K562 (cell line): ENCODE measurements around the gene FRMPD1. TPM values are rescaled to one million over a fixed set of nuclear protein-coding genes. Genes with fewer than 3 reads are reported as not detected.

Experiments used
- ARHGAP35 ChIP-seq: fragments of 450-650 bp; IDR thresholded peaks from 2 replicates; pipeline ENCODE4 v1.6.1; 2018; ENCODE audit not compliant: partially characterized antibody
- CHD1 ChIP-seq: fragments of 200-600 bp; sonication (generic); IDR thresholded peaks from one replicate; pipeline ENCODE4 v1.6.1; 2012; ENCODE audit warnings: mild to moderate bottlenecking, moderate library complexity, low read length, inconsistent platforms
- E2F3 ChIP-seq: fragments of 250-450 bp; sonication (Bioruptor Pico); IDR thresholded peaks from 2 replicates; pipeline ENCODE4 v1.4.0; 2020; ENCODE audit warnings: mild to moderate bottlenecking
- GTF2A2 ChIP-seq: IDR thresholded peaks from 2 replicates; pipeline ENCODE4 v1.6.1; 2016; ENCODE audit warnings: mild to moderate bottlenecking, missing genetic modification characterization, missing compliant biosample characterization
- HDAC3 ChIP-seq: fragments of 450-650 bp; IDR thresholded peaks from 2 replicates; pipeline ENCODE4 v1.6.1; 2018; ENCODE audit warnings: borderline replicate concordance, mild to moderate bottlenecking, moderate library complexity; ENCODE audit not compliant: partially characterized antibody
- HDAC8 ChIP-seq: fragments of 450-650 bp; IDR thresholded peaks from 2 replicates; pipeline ENCODE4 v1.6.1; 2016; ENCODE audit warnings: mild to moderate bottlenecking, missing genetic modification characterization, moderate library complexity, missing compliant biosample characterization
- LCOR ChIP-seq: sonication (generic); formaldehyde crosslinking; IDR thresholded peaks from 2 replicates; pipeline ENCODE4 v1.8.0; 2022; ENCODE audit warnings: mild to moderate bottlenecking, missing genetic modification reagents
- MED1 ChIP-seq: sonication (generic); formaldehyde crosslinking; IDR thresholded peaks from 2 replicates; pipeline ENCODE4 v1.8.1; 2023; ENCODE audit warnings: missing genetic modification reagents, borderline replicate concordance
- MEIS2 ChIP-seq: fragments of 450-650 bp; IDR thresholded peaks from 2 replicates; pipeline ENCODE4 v1.6.1; 2014; ENCODE audit warnings: mild to moderate bottlenecking; ENCODE audit not compliant: partially characterized antibody
- MTA1 ChIP-seq: fragments of 450-650 bp; IDR thresholded peaks from 2 replicates; pipeline ENCODE4 v1.6.1; 2017; ENCODE audit warnings: borderline replicate concordance
- NCOR1 ChIP-seq: fragments of 450-650 bp; IDR thresholded peaks from 2 replicates; pipeline ENCODE4 v1.6.1; 2016; ENCODE audit warnings: mild to moderate bottlenecking, moderate library complexity
- NR3C1 ChIP-seq: sonication (generic); formaldehyde crosslinking; IDR thresholded peaks from 2 replicates; pipeline ENCODE4 v1.8.1; 2022; ENCODE audit warnings: missing genetic modification reagents
- POLR2G ChIP-seq: fragments of 200-400 bp; formaldehyde crosslinking; IDR thresholded peaks from 2 replicates; pipeline ENCODE4 v1.6.1; 2017; ENCODE audit warnings: low read depth, mild to moderate bottlenecking, antibody characterized with exemption, low read length, moderate library complexity
- RBM15 ChIP-seq: fragments of 200-400 bp; formaldehyde crosslinking; IDR thresholded peaks from 2 replicates; pipeline ENCODE4 v1.6.1; 2018; ENCODE audit warnings: mild to moderate bottlenecking, low read length, moderate library complexity; ENCODE audit not compliant: insufficient read depth
- STAT5B ChIP-seq: fragments of 250-450 bp; sonication (Bioruptor Pico); IDR thresholded peaks from 2 replicates; pipeline ENCODE4 v1.8.0; 2021; ENCODE audit warnings: mild to moderate bottlenecking, inconsistent platforms
- TAF15 ChIP-seq: fragments of 200-400 bp; formaldehyde crosslinking; IDR thresholded peaks from 2 replicates; pipeline ENCODE4 v1.6.1; 2017; ENCODE audit warnings: mild to moderate bottlenecking, low read depth, low read length, moderate library complexity
- U2AF1 ChIP-seq: fragments of 200-400 bp; formaldehyde crosslinking; optimal IDR thresholded peaks from 2 replicates; pipeline ENCODE3; 2017; ENCODE audit warnings: mild to moderate bottlenecking, low read depth, low read length, moderate library complexity
- ZFP30 ChIP-seq: fragments of 250-450 bp; sonication (Bioruptor Pico); IDR thresholded peaks from 2 replicates; pipeline ENCODE4 v1.8.0; 2022; ENCODE audit warnings: moderate library complexity, mild to moderate bottlenecking, inconsistent platforms, borderline replicate concordance
- ZFP91 ChIP-seq: sonication (generic); formaldehyde crosslinking; IDR thresholded peaks from 2 replicates; pipeline ENCODE4 v1.8.0; 2022; ENCODE audit warnings: mild to moderate bottlenecking, missing genetic modification reagents
- ZFPM2 ChIP-seq: fragments of 250-450 bp; sonication (Bioruptor Pico); IDR thresholded peaks from 2 replicates; pipeline ENCODE4 v1.5.1; 2022; ENCODE audit warnings: mild to moderate bottlenecking
- ZKSCAN1 ChIP-seq: fragments of 150-350 bp; IDR thresholded peaks from 2 replicates; pipeline ENCODE4 v1.6.1; 2016; ENCODE audit warnings: low read depth, low read length
- ZNF133 ChIP-seq: fragments of 250-450 bp; sonication (Bioruptor Pico); IDR thresholded peaks from 2 replicates; pipeline ENCODE4 v1.4.0; 2020; ENCODE audit warnings: mild to moderate bottlenecking
- ZNF280B ChIP-seq: fragments of 250-450 bp; sonication (Bioruptor Pico); IDR thresholded peaks from 2 replicates; pipeline ENCODE4 v1.5.1; 2021; ENCODE audit warnings: mild to moderate bottlenecking
- ZNF41 ChIP-seq: fragments of 250-450 bp; sonication (Bioruptor Pico); conservative IDR thresholded peaks from 2 replicates; pipeline ENCODE4 v1.4.0; 2020; ENCODE audit warnings: mild to moderate bottlenecking
- ZNF551 ChIP-seq: fragments of 250-450 bp; sonication (Bioruptor Pico); IDR thresholded peaks from 2 replicates; pipeline ENCODE4 v1.5.0; 2021; ENCODE audit warnings: mild to moderate bottlenecking, moderate library complexity
- polyA plus RNA-seq, 8 experiments: library from polyadenylated mRNA; depleted of rRNA in 4 of 8; stranded (reverse) in 5 of 8; unstranded in 3 of 8; fragments of >200 nt; fragmentation: Nextera tagmentation in 2 of 8; fragmentation: Illumina TruSeq in 1 of 8; extraction: Ambion mirVana in 2 of 8; extraction: Trizol in 1 of 8; gene quantifications; 2 replicates each; pipeline versions ENCODE4 v1.2.1 to v1.2.3, GENCODE V29; 2011 to 2014; ENCODE audit warnings: inconsistent platforms in 1 of 8, missing spikeins in 1 of 8
- total RNA-seq, 7 experiments: library from RNA; depleted of rRNA in 6 of 7; stranded (reverse); fragments of >200 nt in 6 of 7; fragmentation: Illumina TruSeq in 2 of 7; extraction: Trizol in 2 of 7; gene quantifications; 2 replicates each; pipeline versions ENCODE4 v1.2.1 to v1.2.3, GENCODE V29; 2011 to 2021; ENCODE audit warnings: low replicate concordance in 1 of 7

Gene FRMPD1
- total and polyA plus RNA-seq, 9 of the 15 experiments (the other 6 are each of a cell fraction or from before 2014, with no cell fraction given) = not detected

DNA sequence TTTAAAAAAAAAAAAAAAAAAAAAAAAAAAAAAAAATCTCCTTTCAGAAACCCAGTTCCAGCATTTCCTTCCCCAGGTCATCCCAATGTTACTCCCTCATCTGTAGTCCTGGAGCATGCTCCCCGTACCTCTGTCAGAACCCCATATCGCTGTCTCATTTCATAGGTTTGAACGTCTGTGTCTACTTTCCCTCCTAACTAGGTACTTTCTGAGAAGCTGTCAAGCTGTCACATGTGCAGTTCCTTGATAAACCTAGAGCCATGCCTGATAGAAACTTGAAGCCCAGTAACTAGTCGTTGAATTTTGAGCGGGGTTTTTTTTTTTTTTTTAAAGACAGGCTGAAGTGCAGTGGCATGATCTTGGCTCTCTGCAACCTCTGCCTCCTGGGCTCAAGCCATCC, 118.6 kb downstream of the FRMPD1 start (continued):
- TF ChIP-seq ZFP91 (CRISPR knock-in tag) = no peak
- TF ChIP-seq GTF2A2 = no peak
- TF ChIP-seq E2F3 (CRISPR knock-in tag) = no peak
- TF ChIP-seq ZNF280B (CRISPR knock-in tag) = no peak
- TF ChIP-seq HDAC3 = no peak
- peak; percentile 60; the same call in 1 of the 2 replicates for TF ChIP-seq NCOR1
- TF ChIP-seq ZNF133 = no peak
- no peak for TF ChIP-seq NR3C1 (CRISPR knock-in tag)
- TF ChIP-seq ZNF41 (CRISPR knock-in tag) = no peak
- TF ChIP-seq CHD1 = no peak
- no peak for TF ChIP-seq POLR2G
- no peak for TF ChIP-seq ZKSCAN1
- no peak for TF ChIP-seq HDAC8 (tag)
- no peak for TF ChIP-seq ZFPM2
- TF ChIP-seq U2AF1 = no peak
- no peak for TF ChIP-seq ZFP30 (CRISPR knock-in tag)
- TF ChIP-seq LCOR = no peak
- TF ChIP-seq STAT5B (CRISPR knock-in tag) = no peak
- TF ChIP-seq MED1 (CRISPR knock-in tag) = no peak
- no peak for TF ChIP-seq ARHGAP35
- no peak for TF ChIP-seq TAF15
- no peak for TF ChIP-seq ZNF551
- no peak for TF ChIP-seq RBM15
- TF ChIP-seq MEIS2 = peak; percentile 89
- no peak; the same call in 1 of the 2 replicates for TF ChIP-seq MTA1
